ENCODE measurements around the gene UGT1A6.
"Not testable (repeated sequence)": the region's sequence is repeated elsewhere in the genome, so short reads cannot be mapped to it uniquely, and the experiment has no call there.

Gene UGT1A6

DNA sequence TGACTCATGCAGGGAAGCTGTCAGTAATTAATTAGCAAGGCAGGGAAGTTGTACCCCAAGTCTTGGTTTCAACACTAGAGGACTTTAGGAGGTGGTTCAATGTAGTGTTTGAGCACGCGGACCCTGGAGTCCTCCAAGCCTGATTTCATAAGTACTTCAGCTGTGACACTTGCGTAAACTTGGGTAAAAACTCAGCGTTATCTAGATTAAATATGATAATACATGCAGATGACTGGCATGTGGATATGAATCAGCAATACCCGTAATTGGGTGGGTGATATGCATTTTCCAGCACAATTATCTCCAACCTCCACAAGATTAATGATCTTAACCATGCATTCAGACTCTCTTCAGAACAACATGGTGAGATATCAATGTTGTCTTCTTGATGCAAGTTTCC is 5.8 kb upstream of the UGT1A6 start:
- DNase-seq (ENCODE audit: low read depth in 2 of 2) = no peak

DNA sequence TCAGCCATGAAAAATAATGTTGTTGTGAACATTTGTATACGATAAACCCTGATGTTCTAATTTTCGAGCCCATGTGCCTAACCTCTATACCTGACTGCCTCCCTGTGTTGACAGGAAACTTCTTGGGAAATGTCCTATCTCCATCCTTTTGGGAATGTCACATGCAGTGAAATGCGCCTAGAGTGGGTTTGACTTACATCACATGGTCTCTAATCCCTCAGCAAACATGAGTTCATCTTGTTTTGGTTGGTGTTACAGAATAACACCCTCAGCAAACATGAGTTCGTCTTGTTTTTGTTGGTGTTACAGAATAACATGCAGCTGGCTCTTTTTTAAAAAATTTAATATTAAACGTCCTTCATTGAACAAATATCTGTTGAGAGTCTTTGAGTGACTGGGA is 4.3 kb upstream of the UGT1A6 start:
- no peak for DNase-seq (ENCODE audit: low read depth in 2 of 2)

- no peak for DNase-seq (ENCODE audit: low read depth in 2 of 2)
Measured at GRCh38 chr2:233689031-233689430, 3.7 kb upstream of the UGT1A6 start.

GRCh38 chr2:233689501-233689900 is 3.2 kb upstream of the UGT1A6 start:
- DNase-seq (ENCODE audit: low read depth in 2 of 2) = no peak

DNA sequence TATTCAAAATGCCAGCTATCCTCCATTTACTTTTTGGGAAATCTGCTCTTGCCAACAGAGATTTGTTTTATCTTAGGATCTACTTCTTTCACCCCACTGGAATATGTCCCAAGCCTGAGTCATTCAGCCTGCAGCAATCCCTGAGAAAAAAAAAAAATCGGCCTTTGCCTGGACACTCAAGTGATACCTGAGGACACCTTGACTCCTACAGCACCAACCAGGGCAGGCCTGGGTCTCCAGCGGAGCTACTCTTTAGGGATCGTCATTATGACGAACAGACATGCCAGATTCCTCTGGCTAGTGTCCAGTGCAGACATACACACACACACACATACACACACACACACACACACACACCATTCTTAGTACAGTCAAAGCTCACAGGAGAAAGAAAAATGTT is 2.2 kb upstream of the UGT1A6 start:
- DNase-seq (ENCODE audit: low read depth in 2 of 2) = no peak

- DNase-seq (ENCODE audit: low read depth in 2 of 2) = no peak
Measured at GRCh38 chr2:233691443-233692433, 952 bp upstream of the UGT1A6 start.

- no peak for DNase-seq (ENCODE audit: low read depth in 2 of 2)
Measured at GRCh38 chr2:233693963-233694362, 1.3 kb downstream of the UGT1A6 start.

GRCh38 chr2:233698740-233699139 is 6.0 kb downstream of the UGT1A6 start:
- DNase-seq (ENCODE audit: low read depth in 2 of 2) = no peak

DNA sequence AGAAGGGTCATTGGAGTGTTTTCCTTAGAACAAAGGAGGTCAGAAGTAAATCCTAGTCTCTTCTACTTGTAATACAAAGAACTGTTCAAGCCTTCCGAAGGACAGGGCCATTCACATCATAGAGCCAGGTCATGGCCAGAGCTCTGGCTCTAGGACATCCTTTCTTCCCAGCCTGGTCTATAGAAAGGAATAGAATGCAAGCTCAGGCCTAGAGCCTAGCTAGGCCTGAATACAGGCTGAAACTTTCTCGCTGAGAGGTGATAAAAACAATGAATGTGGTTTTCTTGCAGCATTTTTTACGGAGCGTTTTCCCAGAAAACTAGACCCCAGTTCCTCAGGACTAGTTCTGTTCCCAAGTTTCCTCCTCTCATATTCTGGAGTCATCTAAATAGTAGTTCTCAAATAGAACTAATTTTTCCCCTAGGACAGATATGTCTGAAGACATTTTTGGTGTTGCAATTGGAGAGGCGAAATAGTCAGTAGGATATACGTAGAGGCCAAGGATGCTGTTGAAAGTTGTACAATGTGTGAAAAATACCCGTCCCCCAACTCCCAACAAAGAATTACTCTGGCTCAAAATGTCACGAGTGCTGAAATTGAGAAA is 6.8 kb downstream of the UGT1A6 start:
- DNase-seq (ENCODE audit: low read depth in 2 of 2) = no peak

DNA sequence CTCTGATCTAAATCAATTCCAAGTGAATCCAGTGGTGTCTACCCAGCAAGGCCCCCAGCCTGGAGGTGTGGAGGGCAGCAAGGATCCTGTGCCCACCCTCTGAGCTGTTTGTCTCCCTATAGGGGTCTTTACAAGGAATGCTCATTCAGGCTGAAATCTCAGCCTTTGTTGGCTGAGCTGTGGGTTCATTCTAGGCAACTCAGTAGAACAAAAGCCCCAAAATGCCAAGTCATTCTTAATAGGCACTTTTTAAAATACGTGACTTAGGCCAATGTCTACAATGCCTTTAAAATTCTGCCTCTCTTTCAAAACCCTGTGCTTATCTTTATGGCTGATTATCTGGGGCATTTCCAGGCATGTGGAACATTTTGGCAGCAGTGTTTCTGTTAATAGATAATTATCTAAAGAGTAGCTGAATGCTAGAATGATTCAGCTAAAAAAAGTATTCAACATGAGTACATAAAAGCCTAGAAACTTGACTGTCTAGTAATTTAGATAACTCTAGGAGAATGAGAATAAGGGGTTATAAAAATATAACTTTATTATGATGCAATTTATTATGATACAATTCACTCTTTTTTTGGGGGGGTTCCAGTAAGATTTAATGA is 7.4 kb downstream of the UGT1A6 start:
- no peak for DNase-seq (ENCODE audit: low read depth in 2 of 2)

GRCh38 chr2:233700842-233701241 is 8.2 kb downstream of the UGT1A6 start:
- not testable (repeated sequence) for DNase-seq (ENCODE audit: low read depth in 2 of 2)

DNA sequence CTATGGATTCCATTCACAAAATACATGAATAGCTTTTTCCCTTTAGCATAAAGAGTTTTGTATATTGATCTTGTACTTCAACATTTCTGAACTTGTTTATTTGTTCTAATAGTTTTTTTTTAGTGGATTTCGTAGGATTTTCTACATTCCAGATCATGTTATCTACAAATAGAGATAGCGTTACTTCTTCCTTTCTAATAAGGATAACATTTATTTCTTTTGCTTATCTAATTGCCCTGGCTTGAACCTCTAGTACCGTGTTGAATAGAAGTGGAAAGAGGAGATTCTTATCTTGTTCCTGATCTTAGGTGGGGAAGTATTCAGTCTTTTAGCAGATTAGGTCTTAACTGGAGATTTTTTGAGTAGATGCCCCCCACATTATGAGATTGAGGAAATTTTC is 9.5 kb downstream of the UGT1A6 start:
- DNase-seq (ENCODE audit: low read depth in 2 of 2) = no peak

DNA sequence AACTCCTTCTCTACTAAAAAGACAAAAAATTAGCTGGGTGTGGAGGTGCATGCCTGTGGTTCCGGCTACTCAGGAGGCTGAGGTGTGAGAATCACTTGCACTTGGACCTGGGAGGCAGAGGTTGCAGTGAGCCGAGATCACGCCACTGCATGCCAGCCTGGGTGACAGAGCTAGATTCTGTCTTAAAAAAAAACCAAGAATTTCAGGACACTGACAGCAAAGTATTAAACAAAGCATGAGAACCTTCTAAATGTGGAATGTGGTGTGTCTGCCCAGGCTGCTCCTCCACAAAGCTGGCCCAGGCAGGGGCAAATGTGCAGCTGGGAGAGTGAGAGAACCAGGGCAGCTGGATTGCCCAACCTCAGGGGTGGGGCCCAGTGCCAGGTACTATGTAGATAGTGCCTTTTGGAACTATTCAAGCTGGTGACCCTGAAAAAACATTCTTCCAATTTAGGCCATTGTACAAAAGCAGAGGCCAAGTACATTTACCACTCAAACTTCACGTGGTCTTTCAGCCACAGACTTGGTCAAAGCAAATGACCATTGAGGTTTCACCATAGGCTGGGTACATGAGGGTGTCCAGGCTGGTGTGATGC is 13.3 kb downstream of the UGT1A6 start:
- no peak for DNase-seq (ENCODE audit: low read depth in 2 of 2)

DNA sequence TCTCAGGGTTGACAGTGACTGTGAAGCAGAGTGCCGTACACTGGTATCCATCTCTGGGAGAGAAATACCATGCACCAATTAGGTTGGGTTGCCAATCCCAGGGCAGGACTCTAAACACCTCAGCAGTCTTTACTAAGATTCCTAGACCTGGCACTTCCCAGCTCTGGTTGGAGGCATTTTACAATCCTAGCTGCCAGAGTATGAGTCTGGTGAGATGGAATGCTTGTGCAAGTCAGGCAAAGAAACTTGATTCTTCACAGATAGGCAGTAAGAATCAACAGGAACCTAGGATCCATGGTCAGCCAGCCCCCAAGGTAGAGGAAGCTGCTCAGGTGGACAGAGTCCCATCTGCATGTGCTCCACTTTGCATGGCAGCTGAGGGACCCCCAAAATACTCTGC is 14.0 kb downstream of the UGT1A6 start:
- DNase-seq (ENCODE audit: low read depth in 2 of 2) = no peak

DNA sequence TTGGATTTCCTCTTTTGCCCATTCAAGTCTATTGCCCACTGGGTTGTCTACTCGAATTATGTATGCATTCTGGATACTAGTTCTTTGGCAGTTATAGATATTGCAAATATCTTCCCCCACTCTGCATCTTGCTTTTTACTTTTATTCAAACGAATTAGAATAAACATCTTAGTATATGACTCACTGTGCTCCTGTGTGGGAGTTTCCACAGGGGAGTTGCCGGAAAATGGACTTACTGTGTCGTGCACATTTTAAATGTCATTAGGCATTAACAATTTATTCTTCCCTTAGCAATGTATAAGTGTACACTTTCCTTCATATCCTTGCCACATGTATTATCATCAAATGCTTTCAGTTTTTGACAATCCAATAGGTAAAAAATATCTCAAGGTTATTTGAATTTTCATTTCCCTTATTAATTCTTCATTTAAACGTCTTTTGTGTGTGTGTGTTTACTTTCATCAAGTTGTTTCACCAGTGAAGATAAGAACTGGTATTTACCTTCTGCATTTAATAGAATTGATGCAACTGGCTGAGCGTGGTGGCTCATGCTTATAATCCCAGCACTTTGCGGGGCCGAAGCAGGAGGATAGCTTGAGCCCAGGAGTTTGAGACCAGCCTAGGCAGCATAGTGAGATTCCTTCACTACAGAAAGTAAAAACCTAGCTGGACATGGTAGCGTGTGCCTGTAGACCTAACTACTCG is 15.4 kb downstream of the UGT1A6 start:
- no peak for DNase-seq (ENCODE audit: low read depth in 2 of 2)

GRCh38 chr2:233708942-233709341 is 16.3 kb downstream of the UGT1A6 start:
- no peak for DNase-seq (ENCODE audit: low read depth in 2 of 2)

DNA sequence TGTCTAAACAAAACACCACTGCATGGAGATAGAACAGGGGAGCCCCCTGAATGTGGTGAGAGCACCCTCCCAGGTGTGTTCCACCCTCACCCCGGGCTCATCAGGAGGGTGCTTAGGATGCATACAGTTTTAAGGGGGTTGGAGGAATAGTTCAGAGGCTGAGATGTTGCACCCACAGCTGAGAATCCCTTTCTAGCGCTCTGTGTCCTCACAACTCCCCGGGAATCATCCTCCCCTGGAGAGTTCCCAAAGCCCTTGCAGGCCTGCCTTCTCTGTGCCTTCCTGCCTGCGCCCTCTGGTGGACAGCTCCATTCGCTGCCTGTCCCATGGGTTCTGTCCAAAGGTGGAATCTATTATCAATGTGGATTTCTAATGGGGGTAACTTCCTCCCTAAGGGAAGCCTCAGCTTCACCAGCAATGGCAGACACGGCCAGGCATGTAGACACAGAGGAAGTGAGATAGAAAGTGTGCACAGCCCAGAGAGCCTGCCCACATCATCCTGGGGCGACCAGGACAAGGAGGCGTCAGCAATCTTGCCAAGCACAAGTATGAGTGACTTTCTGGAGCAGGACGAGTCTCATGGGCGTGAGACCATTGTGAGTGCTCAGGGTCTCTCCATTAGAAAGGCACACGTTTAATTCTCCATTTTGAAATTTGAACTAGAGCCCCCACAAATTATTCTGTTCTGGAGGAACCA is 18.8 kb downstream of the UGT1A6 start:
- DNase-seq (ENCODE audit: low read depth in 2 of 2) = peak; percentile 28 to 32

DNA sequence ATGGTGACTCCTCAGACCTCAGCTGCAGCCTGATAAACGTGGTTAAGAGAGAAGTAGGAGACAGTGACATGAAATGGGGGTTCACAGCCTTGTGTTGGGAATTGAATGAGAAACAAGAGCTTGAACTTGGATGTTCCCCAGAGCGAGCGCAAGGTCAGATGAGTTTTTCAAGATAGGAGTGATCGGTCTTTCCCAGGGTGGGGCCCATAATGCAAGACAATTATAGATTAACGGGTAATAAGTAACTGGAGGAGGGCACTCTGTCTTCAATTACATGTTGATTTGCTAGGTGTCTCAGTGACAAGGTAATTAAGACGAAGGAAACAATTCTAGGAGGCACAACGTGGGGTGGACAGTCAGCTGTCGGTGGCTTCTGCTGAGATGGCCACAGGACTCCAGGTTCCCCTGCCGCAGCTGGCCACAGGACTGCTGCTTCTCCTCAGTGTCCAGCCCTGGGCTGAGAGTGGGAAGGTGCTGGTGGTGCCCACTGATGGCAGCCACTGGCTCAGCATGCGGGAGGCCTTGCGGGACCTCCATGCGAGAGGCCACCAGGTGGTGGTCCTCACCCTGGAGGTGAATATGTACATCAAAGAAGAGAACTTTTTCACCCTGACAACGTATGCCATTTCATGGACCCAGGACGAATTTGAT is 20.0 kb downstream of the UGT1A6 start, which contains the start of gene UGT1A5:
UGT1A5 (plus strand) TSS at position 297 of the 651 bp plus-strand sequence; CDS start at position 382, 85 bp downstream.
- no peak for DNase-seq (ENCODE audit: low read depth in 2 of 2)

DNA sequence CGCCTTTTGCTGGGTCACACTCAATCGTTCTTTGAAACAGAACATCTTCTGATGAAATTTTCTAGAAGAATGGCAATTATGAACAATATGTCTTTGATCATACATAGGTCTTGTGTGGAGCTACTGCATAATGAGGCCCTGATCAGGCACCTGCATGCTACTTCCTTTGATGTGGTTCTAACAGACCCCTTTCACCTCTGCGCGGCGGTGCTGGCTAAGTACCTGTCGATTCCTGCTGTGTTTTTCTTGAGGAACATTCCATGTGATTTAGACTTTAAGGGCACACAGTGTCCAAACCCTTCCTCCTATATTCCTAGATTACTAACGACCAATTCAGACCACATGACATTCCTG is 20.5 kb downstream of the UGT1A6 start:
- DNase-seq (ENCODE audit: low read depth in 2 of 2) = no peak

- no peak for DNase-seq (ENCODE audit: low read depth in 2 of 2)
Measured at GRCh38 chr2:233714121-233714520, 21.4 kb downstream of the UGT1A6 start.

DNA sequence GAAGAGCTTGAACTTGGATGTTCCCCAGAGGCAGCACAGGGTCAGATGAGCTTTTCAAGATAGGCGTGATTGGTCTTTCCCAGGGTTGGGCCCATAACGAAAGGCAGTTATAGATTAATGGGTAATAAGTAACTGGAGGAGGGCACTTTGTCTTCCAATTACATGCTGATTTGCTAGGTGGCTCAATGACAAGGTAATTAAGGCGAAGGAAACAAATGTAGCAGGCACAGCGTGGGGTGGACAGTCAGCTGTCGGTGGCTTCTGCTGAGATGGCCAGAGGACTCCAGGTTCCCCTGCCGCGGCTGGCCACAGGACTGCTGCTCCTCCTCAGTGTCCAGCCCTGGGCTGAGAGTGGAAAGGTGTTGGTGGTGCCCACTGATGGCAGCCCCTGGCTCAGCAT is 25.9 kb downstream of the UGT1A6 start, which contains the start of gene UGT1A4:
UGT1A4 (plus strand) TSS at position 185 of the 400 bp plus-strand sequence; CDS start at position 270, 85 bp downstream.
- DNase-seq (ENCODE audit: low read depth in 2 of 2) = no peak
